H9 (cell line): ENCODE results near the gene EDIL3. TPM values are rescaled to one million over a fixed set of nuclear protein-coding genes. Genes with fewer than 3 reads are reported as not detected.

Experiments used
- DNase-seq: peaks from one replicate; pipeline ENCODE4 v3.0.0-alpha.2; 2017
- H2AFZ ChIP-seq: one replicate; pipeline ENCODE4 v1.6.1; 2013; ENCODE audit warnings: mild to moderate bottlenecking, low read length, control low read depth, moderate library complexity
- H2AK5ac ChIP-seq: 2 replicates; pipeline ENCODE4 v1.6.1; 2013; ENCODE audit warnings: low read length, control low read depth, mixed read lengths; ENCODE audit not compliant: insufficient read length
- H2BK120ac ChIP-seq: one replicate; pipeline ENCODE4 v1.6.1; 2013; ENCODE audit warnings: low read depth, mild to moderate bottlenecking, low read length, control low read depth, inconsistent platforms; ENCODE audit not compliant: poor library complexity, severe bottlenecking
- H2BK12ac ChIP-seq: 2 replicates; pipeline ENCODE4 v1.6.1; 2013; ENCODE audit warnings: low read length, control low read depth, mixed read lengths, low read depth; ENCODE audit not compliant: insufficient read length
- H2BK15ac ChIP-seq: 2 replicates; pipeline ENCODE4 v1.6.1; 2013; ENCODE audit warnings: low read depth, low read length, control low read depth
- H2BK20ac ChIP-seq: one replicate; pipeline ENCODE4 v1.6.1; 2013; ENCODE audit warnings: low read depth, mild to moderate bottlenecking, low read length, control low read depth, inconsistent platforms; ENCODE audit not compliant: poor library complexity, severe bottlenecking
- H2BK5ac ChIP-seq: 2 replicates; pipeline ENCODE4 v1.6.1; 2013; ENCODE audit warnings: low read length, control low read depth, mixed read lengths; ENCODE audit not compliant: insufficient read length
- H3K14ac ChIP-seq: 2 replicates; pipeline ENCODE4 v1.6.1; 2013; ENCODE audit warnings: low read length, control low read depth; ENCODE audit not compliant: insufficient read depth
- H3K18ac ChIP-seq: 2 replicates; pipeline ENCODE4 v1.6.1; 2013; ENCODE audit warnings: low read depth, mild to moderate bottlenecking, mixed read lengths, low read length, control low read depth; ENCODE audit not compliant: insufficient read length
- H3K23ac ChIP-seq: 2 replicates; pipeline ENCODE4 v1.6.1; 2013; ENCODE audit warnings: low read length, control low read depth, mixed read lengths, low read depth; ENCODE audit not compliant: insufficient read length
- H3K23me2 ChIP-seq: 2 replicates; pipeline ENCODE4 v1.6.1; 2013; ENCODE audit warnings: low read depth, mild to moderate bottlenecking, mixed read lengths, low read length, control low read depth; ENCODE audit not compliant: insufficient read length, poor library complexity, severe bottlenecking
- H3K27ac ChIP-seq: 2 replicates; pipeline ENCODE4 v1.5.1; 2013; ENCODE audit warnings: low read length, control low read depth, mixed read lengths, low read depth; ENCODE audit not compliant: insufficient read length
- H3K27me3 ChIP-seq: 2 replicates; pipeline ENCODE4 v1.6.1; 2013; ENCODE audit warnings: low read length, control low read depth, inconsistent platforms; ENCODE audit not compliant: insufficient read depth
- H3K4ac ChIP-seq: 2 replicates; pipeline ENCODE4 v1.6.1; 2013; ENCODE audit warnings: low read depth, mild to moderate bottlenecking, control low read depth, inconsistent platforms, low read length, moderate library complexity
- H3K4me1 ChIP-seq: 2 replicates; pipeline ENCODE4 v1.6.1; 2013; ENCODE audit warnings: low read length, control low read depth, inconsistent platforms; ENCODE audit not compliant: insufficient read depth
- H3K4me2 ChIP-seq: 2 replicates; pipeline ENCODE4 v1.6.1; 2013; ENCODE audit warnings: low read length, control low read depth, mixed read lengths; ENCODE audit not compliant: insufficient read length, insufficient read depth
- H3K56ac ChIP-seq: 2 replicates; pipeline ENCODE4 v1.6.1; 2013; ENCODE audit warnings: low read depth, mild to moderate bottlenecking, mixed read lengths, low read length, control low read depth; ENCODE audit not compliant: insufficient read length
- H3K79me1 ChIP-seq: 2 replicates; pipeline ENCODE4 v1.6.1; 2013; ENCODE audit warnings: low read depth, mild to moderate bottlenecking, moderate library complexity, low read length, control low read depth, inconsistent platforms; ENCODE audit not compliant: insufficient read depth, poor library complexity, severe bottlenecking
- H3K79me2 ChIP-seq: 2 replicates; pipeline ENCODE4 v1.6.1; 2013; ENCODE audit warnings: low read length, control low read depth, inconsistent platforms; ENCODE audit not compliant: insufficient read depth
- H3K9ac ChIP-seq: 2 replicates; pipeline ENCODE4 v1.6.1; 2013; ENCODE audit warnings: low read length, control low read depth, mixed read lengths; ENCODE audit not compliant: insufficient read length; ENCODE audit errors: extremely low read depth
- H3K9me3 ChIP-seq: one replicate; pipeline ENCODE4 v1.6.1; 2013; ENCODE audit warnings: low read depth, low read length, inconsistent platforms; ENCODE audit not compliant: control insufficient read depth
- H3T11ph ChIP-seq: one replicate; pipeline ENCODE4 v1.6.1; 2013; ENCODE audit warnings: mild to moderate bottlenecking, low read length, control low read depth, inconsistent platforms
- H4K20me1 ChIP-seq: one replicate; pipeline ENCODE4 v1.6.1; 2013; ENCODE audit not compliant: control insufficient read depth, insufficient read length, insufficient read depth
- H4K5ac ChIP-seq: 2 replicates; pipeline ENCODE4 v1.6.1; 2013; ENCODE audit warnings: low read depth, mild to moderate bottlenecking, mixed read lengths, low read length, control low read depth; ENCODE audit not compliant: insufficient read length
- H4K8ac ChIP-seq: replicated peaks from 2 replicates; pipeline ENCODE4 v1.6.1; 2013; ENCODE audit warnings: low read length, control low read depth, mixed read lengths, low read depth; ENCODE audit not compliant: insufficient read length
- H4K91ac ChIP-seq: 2 replicates; pipeline ENCODE4 v1.6.1; 2013; ENCODE audit warnings: low read depth, mild to moderate bottlenecking, moderate library complexity, mixed read lengths, low read length, control low read depth; ENCODE audit not compliant: insufficient read length
- H3K27ac Mint-ChIP-seq, 3 experiments: 2 replicates in 2 of 3; 3 replicates in 1 of 3; pipeline ENCODE4 v1.8.0; 2020 to 2021; ENCODE audit warnings: mixed read lengths in 3 of 3, mild to moderate bottlenecking in 1 of 3, moderate library complexity in 1 of 3
- H3K27me3 Mint-ChIP-seq: 2 replicates; pipeline ENCODE4 v1.8.0; 2021; ENCODE audit warnings: low read depth, mild to moderate bottlenecking, moderate library complexity, mixed read lengths
- H3K36me3 Mint-ChIP-seq, 3 experiments: 2 replicates in 2 of 3; 3 replicates in 1 of 3; pipeline ENCODE4 v1.8.0; 2020 to 2021; ENCODE audit warnings: low read depth in 3 of 3, mixed read lengths in 3 of 3; ENCODE audit not compliant: insufficient read depth in 1 of 3
- H3K4me1 Mint-ChIP-seq, 2 experiments: 2 replicates each; pipeline ENCODE4 v1.8.0; 2020; ENCODE audit warnings: mixed read lengths in 2 of 2
- H3K4me3 Mint-ChIP-seq, 2 experiments: 2 replicates in 1 of 2; 3 replicates in 1 of 2; pipeline ENCODE4 v1.8.0; 2020 to 2021; ENCODE audit warnings: mild to moderate bottlenecking in 2 of 2, mixed read lengths in 2 of 2, moderate library complexity in 1 of 2
- H3K9me3 Mint-ChIP-seq, 2 experiments: 2 replicates in 1 of 2; 3 replicates in 1 of 2; pipeline ENCODE4 v1.8.0; 2020; ENCODE audit warnings: mild to moderate bottlenecking in 2 of 2, mixed read lengths in 2 of 2, moderate library complexity in 1 of 2
- CTCF ChIP-seq: fragments of 200-600 bp; sonication (generic); conservative IDR thresholded peaks from 3 replicates; pipeline ENCODE4 v1.8.0; 2021; ENCODE audit warnings: antibody characterized with exemption, mild to moderate bottlenecking
- WGBS: extraction: QIAGEN DNeasy Blood & Tissue Kit; methylation state at CpG from one replicate; pipeline ENCODE4 v1.1.7; 2013; ENCODE audit warnings: missing lambda C conversion rate, low lambda C conversion rate, mixed read lengths; ENCODE audit not compliant: insufficient read length; ENCODE audit errors: extremely low coverage; 5-methylcytosine and 5-hydroxymethylcytosine counted together
- total RNA-seq: library from RNA; stranded (reverse); gene quantifications from 2 replicates; pipeline ENCODE4 v1.2.1, GENCODE V29; 2021

Gene EDIL3
- total RNA-seq, 1 experiment from 2014 or later: 61.9 TPM

GRCh38 chr5:83993803-83994202, 390.9 kb downstream of the EDIL3 start:
- Histone ChIP-seq H3K18ac (no peak overlapping the region), H3K79me1 (no peaks in the 10 kb centered on the region), H3T11ph (no peak overlapping the region), H2BK20ac (no peak overlapping the region), H2BK12ac (no peak overlapping the region), H3K23me2 (no peaks in the 10 kb centered on the region), H4K20me1 (no peaks in the 10 kb centered on the region), H4K91ac (no peak overlapping the region), H2AK5ac (no peak overlapping the region), H3K27ac (no peak overlapping the region), H3K56ac (no peak overlapping the region), H3K4ac (no peak overlapping the region), H4K8ac (no peak overlapping the region), H2BK15ac (no peak overlapping the region), H3K14ac (no peak overlapping the region), H3K4me1 (peaks cover 4% of the 10 kb centered on the region; the same call in 1 of the 2 replicates), H3K27me3 (no peaks in the 10 kb centered on the region), H3K9ac (no peak overlapping the region), H2AFZ (no peak overlapping the region), H2BK5ac (no peak overlapping the region), H3K23ac (no peak overlapping the region), H4K5ac (no peak overlapping the region), H2BK120ac (no peak overlapping the region), H3K79me2 (no peaks in the 10 kb centered on the region), H3K9me3 (no peaks in the 10 kb centered on the region), H3K4me2 (no peak overlapping the region)
- H3K4me1 Mint-ChIP-seq: peaks cover 8 to 11% of the 10 kb centered on the region in 2 experiments
- H3K4me3 Mint-ChIP-seq: no peak overlapping the region
- no peak for TF ChIP-seq CTCF
- H3K27ac Mint-ChIP-seq: peak overlapping the region in 2 of 3 experiments; percentile 16 to 40; a peak in 2 of 7 replicates
- WGBS: no CpG with 5 or more reads among the region's 2 CpGs
- H3K27me3 Mint-ChIP-seq: no peaks in the 10 kb centered on the region
- H3K9me3 Mint-ChIP-seq: no peaks in the 10 kb centered on the region
- H3K36me3 Mint-ChIP-seq: 0 out of 7 replicates have a peak, but pooled peaks cover 0 to under 1% (median 0%) of the 10 kb centered on the region in 3 experiments
- DNase-seq: no peak
